ENCODE results near the gene LANCL2.
"Not testable (repeated sequence)": the region's sequence is repeated elsewhere in the genome, so short reads cannot be mapped to it uniquely, and the experiment has no call there.

Gene LANCL2

GRCh38 chr7:55457801-55458200, 92.7 kb downstream of the LANCL2 start:
- H3K9ac ChIP-seq (ENCODE audit: low read length), result no peak overlapping the region
- peaks cover 18% of the 10 kb centered on the region for H3K9me3 ChIP-seq (ENCODE audit: control insufficient read depth, insufficient read depth, low read depth, low read length)
- H3K4me1 ChIP-seq (ENCODE audit: control insufficient read depth, insufficient read depth, low read length), result no peaks in the 10 kb centered on the region
- no peaks in the 10 kb centered on the region for H3K27me3 ChIP-seq (ENCODE audit: control insufficient read depth, insufficient read depth, low read length)
- no peak overlapping the region for H3K27ac ChIP-seq (ENCODE audit: low read depth, low read length)
- no peak overlapping the region for H3K4me3 ChIP-seq (ENCODE audit: low read depth, low read length)
- H3K36me3 ChIP-seq (ENCODE audit: control insufficient read depth, insufficient read depth, low read length), result no peaks in the 10 kb centered on the region

DNA sequence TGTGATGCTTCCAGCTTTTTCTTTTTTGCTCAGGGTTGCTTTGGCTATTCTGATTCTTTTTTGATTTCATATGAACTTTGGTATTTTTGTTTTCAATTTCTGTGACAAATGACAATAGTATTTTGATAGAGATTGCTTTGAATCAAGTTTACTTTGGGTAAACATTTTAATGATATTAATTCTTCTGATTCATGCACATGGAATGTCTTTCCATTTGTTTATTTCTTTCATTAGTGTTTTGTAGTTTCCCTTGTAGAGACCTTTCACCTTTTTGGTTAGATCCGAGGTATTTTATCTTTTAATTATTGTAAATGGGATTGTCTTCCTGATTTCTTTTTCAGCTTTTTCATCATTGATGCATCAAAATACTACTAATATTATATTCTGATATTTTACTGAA, 93.2 kb downstream of the LANCL2 start:
- Histone ChIP-seq H3K9ac (ENCODE audit: low read length) (no peak overlapping the region), H3K36me3 (ENCODE audit: control insufficient read depth, insufficient read depth, low read length) (no peaks in the 10 kb centered on the region), H3K4me3 (ENCODE audit: low read depth, low read length) (no peak overlapping the region), H3K27ac (ENCODE audit: low read depth, low read length) (no peak overlapping the region), H3K9me3 (ENCODE audit: control insufficient read depth, insufficient read depth, low read depth, low read length) (peaks cover 23% of the 10 kb centered on the region), H3K4me1 (ENCODE audit: control insufficient read depth, insufficient read depth, low read length) (no peaks in the 10 kb centered on the region), H3K27me3 (ENCODE audit: control insufficient read depth, insufficient read depth, low read length) (no peaks in the 10 kb centered on the region)

DNA sequence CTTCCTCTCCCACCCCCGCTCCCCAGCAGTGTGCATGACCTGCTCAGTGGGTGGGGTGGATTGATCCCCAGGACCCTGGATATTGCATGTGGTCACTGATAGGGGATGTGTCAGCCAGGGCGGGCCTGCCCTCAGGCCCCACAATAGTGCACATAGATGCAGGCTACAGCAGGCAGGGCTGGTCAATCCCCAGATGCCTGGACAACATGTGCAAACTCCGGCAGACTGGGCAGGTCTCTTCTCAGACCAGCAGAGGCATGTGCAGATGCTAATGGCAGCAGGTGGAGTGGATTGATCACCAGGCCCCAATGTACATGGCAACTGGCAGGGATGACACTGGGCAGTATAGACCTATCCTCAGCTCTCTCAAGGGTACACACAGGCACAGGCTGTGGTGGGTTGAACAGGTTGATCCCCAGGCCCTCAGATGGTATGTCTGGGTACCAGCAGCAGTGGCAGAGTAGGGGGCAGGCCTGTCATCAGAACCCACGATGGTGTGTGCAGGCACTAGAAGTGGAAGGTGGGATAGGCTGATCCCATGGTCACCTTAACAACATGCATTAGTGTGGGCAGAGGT, 98.6 kb downstream of the LANCL2 start:
- Histone ChIP-seq H3K9ac (ENCODE audit: low read length) (no peak overlapping the region), H3K9me3 (ENCODE audit: control insufficient read depth, insufficient read depth, low read depth, low read length) (peaks cover 64% of the 10 kb centered on the region), H3K36me3 (ENCODE audit: control insufficient read depth, insufficient read depth, low read length) (peaks cover 36% of the 10 kb centered on the region), H3K27ac (ENCODE audit: low read depth, low read length) (no peak overlapping the region), H3K27me3 (ENCODE audit: control insufficient read depth, insufficient read depth, low read length) (no peaks in the 10 kb centered on the region), H3K4me3 (ENCODE audit: low read depth, low read length) (no peak overlapping the region), H3K4me1 (ENCODE audit: control insufficient read depth, insufficient read depth, low read length) (no peaks in the 10 kb centered on the region)

- Histone ChIP-seq H3K9me3 (ENCODE audit: control insufficient read depth, insufficient read depth, low read depth, low read length) (peaks cover 59% of the 10 kb centered on the region), H3K36me3 (ENCODE audit: control insufficient read depth, insufficient read depth, low read length) (peaks cover 37% of the 10 kb centered on the region), H3K27ac (ENCODE audit: low read depth, low read length) (no peak overlapping the region), H3K4me3 (ENCODE audit: low read depth, low read length) (no peak overlapping the region), H3K27me3 (ENCODE audit: control insufficient read depth, insufficient read depth, low read length) (no peaks in the 10 kb centered on the region), H3K9ac (ENCODE audit: low read length) (no peak overlapping the region), H3K4me1 (ENCODE audit: control insufficient read depth, insufficient read depth, low read length) (no peaks in the 10 kb centered on the region)
Measured at GRCh38 chr7:55464422-55464821, 99.3 kb downstream of the LANCL2 start.

- Histone ChIP-seq H3K27me3 (ENCODE audit: control insufficient read depth, insufficient read depth, low read length) (no peaks in the 10 kb centered on the region), H3K36me3 (ENCODE audit: control insufficient read depth, insufficient read depth, low read length) (peaks cover 43% of the 10 kb centered on the region), H3K4me1 (ENCODE audit: control insufficient read depth, insufficient read depth, low read length) (no peaks in the 10 kb centered on the region), H3K9ac (ENCODE audit: low read length) (no peak overlapping the region), H3K27ac (ENCODE audit: low read depth, low read length) (no peak overlapping the region), H3K9me3 (ENCODE audit: control insufficient read depth, insufficient read depth, low read depth, low read length) (peaks cover 59% of the 10 kb centered on the region), H3K4me3 (ENCODE audit: low read depth, low read length) (no peak overlapping the region)
Measured at GRCh38 chr7:55465691-55466090, 100.6 kb downstream of the LANCL2 start.

- Histone ChIP-seq H3K4me3 (ENCODE audit: low read depth, low read length) (no peak overlapping the region), H3K36me3 (ENCODE audit: control insufficient read depth, insufficient read depth, low read length) (peaks cover 43% of the 10 kb centered on the region), H3K27ac (ENCODE audit: low read depth, low read length) (no peak overlapping the region), H3K9me3 (ENCODE audit: control insufficient read depth, insufficient read depth, low read depth, low read length) (peaks cover 50% of the 10 kb centered on the region), H3K27me3 (ENCODE audit: control insufficient read depth, insufficient read depth, low read length) (no peaks in the 10 kb centered on the region), H3K9ac (ENCODE audit: low read length) (no peak overlapping the region), H3K4me1 (ENCODE audit: control insufficient read depth, insufficient read depth, low read length) (no peaks in the 10 kb centered on the region)
Measured at GRCh38 chr7:55467047-55467593, 102.0 kb downstream of the LANCL2 start.

DNA sequence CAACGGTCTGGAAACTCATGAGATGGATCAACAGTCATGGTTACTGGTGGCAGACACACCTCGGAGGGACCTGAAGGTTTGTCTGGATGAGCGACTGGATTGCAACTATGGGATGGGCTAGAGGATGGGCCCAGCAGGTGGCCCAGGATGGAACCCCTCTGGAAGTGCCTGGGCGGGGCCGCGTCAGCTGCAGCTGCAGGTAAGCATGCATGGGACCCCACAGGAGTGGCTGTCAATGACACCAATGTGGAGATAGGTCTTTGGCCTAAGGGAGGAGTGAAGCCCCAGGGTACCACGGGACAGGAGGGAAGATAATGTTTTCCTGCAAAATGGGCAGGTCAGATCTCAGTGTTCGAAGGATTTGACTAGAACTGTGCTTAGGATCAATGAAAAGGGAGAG, 103.4 kb downstream of the LANCL2 start:
- no peak overlapping the region for H3K4me3 ChIP-seq (ENCODE audit: low read depth, low read length)

DNA sequence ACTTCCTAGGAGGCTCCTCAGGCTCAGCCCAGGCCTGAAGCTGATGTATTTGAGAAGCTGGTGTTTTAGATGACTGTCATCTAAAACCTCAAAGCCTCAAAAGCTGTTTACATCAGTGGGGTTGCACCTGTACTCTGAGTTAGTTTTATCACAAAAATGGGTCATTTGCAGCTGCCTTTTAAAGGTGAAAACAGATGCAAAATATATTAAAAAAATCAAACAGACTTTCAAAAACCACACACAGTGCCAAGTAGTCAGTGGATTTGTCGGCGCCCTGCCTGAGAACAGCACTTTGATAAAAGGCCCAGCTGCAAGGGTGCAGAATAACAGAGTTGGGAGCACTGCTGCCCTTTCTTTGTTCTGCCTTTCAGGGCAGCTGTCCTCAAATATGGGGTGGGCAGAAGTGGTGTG, 104.1 kb downstream of the LANCL2 start:
- Histone ChIP-seq H3K9me3 (ENCODE audit: control insufficient read depth, insufficient read depth, low read depth, low read length) (peaks cover 34% of the 10 kb centered on the region), H3K4me1 (ENCODE audit: control insufficient read depth, insufficient read depth, low read length) (no peaks in the 10 kb centered on the region), H3K36me3 (ENCODE audit: control insufficient read depth, insufficient read depth, low read length) (peaks cover 47% of the 10 kb centered on the region), H3K27ac (ENCODE audit: low read depth, low read length) (no peak overlapping the region), H3K27me3 (ENCODE audit: control insufficient read depth, insufficient read depth, low read length) (no peaks in the 10 kb centered on the region), H3K4me3 (ENCODE audit: low read depth, low read length) (no peak overlapping the region), H3K9ac (ENCODE audit: low read length) (no peak overlapping the region)

More for the DNA sequence above, 103.4 kb downstream of the LANCL2 start:
- peaks cover 49% of the 10 kb centered on the region for H3K36me3 ChIP-seq (ENCODE audit: control insufficient read depth, insufficient read depth, low read length)
- H3K27ac ChIP-seq (ENCODE audit: low read depth, low read length), result no peak overlapping the region
- H3K27me3 ChIP-seq (ENCODE audit: control insufficient read depth, insufficient read depth, low read length), result no peaks in the 10 kb centered on the region
- H3K9me3 ChIP-seq (ENCODE audit: control insufficient read depth, insufficient read depth, low read depth, low read length), result peaks cover 41% of the 10 kb centered on the region
- no peak overlapping the region for H3K9ac ChIP-seq (ENCODE audit: low read length)
- H3K4me1 ChIP-seq (ENCODE audit: control insufficient read depth, insufficient read depth, low read length), result no peaks in the 10 kb centered on the region

DNA sequence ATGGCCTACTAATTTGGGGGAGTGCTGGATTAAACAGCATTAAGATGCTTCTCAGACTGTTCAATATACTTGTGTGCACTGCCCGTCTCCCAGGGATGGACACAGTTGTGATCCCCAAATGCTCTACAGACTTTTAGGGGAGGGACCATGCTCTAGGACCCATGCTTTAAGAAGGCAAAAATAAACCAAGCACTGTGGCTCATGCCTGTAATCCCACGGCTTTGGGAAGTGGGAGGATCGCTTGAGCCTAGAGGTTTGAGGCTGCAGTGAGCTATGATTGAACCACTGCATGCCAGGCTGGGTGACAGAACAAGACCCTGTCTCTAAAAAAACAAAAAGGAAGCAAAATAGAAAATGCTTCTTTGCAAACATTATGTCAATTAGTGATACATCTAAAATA, 104.6 kb downstream of the LANCL2 start:
- Histone ChIP-seq H3K9me3 (ENCODE audit: control insufficient read depth, insufficient read depth, low read depth, low read length) (peaks cover 29% of the 10 kb centered on the region), H3K4me1 (ENCODE audit: control insufficient read depth, insufficient read depth, low read length) (no peaks in the 10 kb centered on the region), H3K27me3 (ENCODE audit: control insufficient read depth, insufficient read depth, low read length) (no peaks in the 10 kb centered on the region), H3K9ac (ENCODE audit: low read length) (no peak overlapping the region), H3K36me3 (ENCODE audit: control insufficient read depth, insufficient read depth, low read length) (peaks cover 45% of the 10 kb centered on the region), H3K4me3 (ENCODE audit: low read depth, low read length) (no peak overlapping the region), H3K27ac (ENCODE audit: low read depth, low read length) (no peak overlapping the region)

GRCh38 chr7:55470261-55470660, 105.1 kb downstream of the LANCL2 start:
- peaks cover 25% of the 10 kb centered on the region for H3K9me3 ChIP-seq (ENCODE audit: control insufficient read depth, insufficient read depth, low read depth, low read length)
- no peak overlapping the region for H3K27ac ChIP-seq (ENCODE audit: low read depth, low read length)
- no peaks in the 10 kb centered on the region for H3K4me1 ChIP-seq (ENCODE audit: control insufficient read depth, insufficient read depth, low read length)
- H3K9ac ChIP-seq (ENCODE audit: low read length), result no peak overlapping the region
- H3K4me3 ChIP-seq (ENCODE audit: low read depth, low read length), result no peak overlapping the region
- H3K27me3 ChIP-seq (ENCODE audit: control insufficient read depth, insufficient read depth, low read length), result no peaks in the 10 kb centered on the region
- H3K36me3 ChIP-seq (ENCODE audit: control insufficient read depth, insufficient read depth, low read length), result peaks cover 42% of the 10 kb centered on the region

DNA sequence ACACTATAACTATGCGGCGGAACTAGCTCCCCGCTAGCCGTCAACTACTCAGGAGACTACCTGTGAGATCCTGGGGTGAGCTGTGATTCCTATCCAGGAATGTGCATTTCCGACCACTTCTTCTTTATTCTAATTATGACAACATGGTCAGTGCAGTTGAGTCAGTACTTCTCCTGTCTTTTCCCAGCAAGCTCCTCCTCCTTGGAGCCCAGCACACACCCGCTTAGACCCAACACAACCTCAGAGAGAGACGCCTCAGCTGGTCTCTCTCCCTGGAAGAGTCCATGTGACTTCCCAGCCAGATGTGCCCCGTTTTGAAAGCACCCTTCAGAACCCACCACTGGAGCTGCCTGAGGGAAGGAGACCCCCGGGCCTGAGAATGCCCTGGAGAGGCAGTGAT, 106.5 kb downstream of the LANCL2 start:
- not testable (repeated sequence) for H3K4me3 ChIP-seq (ENCODE audit: low read depth, low read length); H3K9ac ChIP-seq (ENCODE audit: low read length); H3K4me1 ChIP-seq (ENCODE audit: control insufficient read depth, insufficient read depth, low read length); H3K27me3 ChIP-seq (ENCODE audit: control insufficient read depth, insufficient read depth, low read length); H3K27ac ChIP-seq (ENCODE audit: low read depth, low read length)
- peaks cover 15% of the 10 kb centered on the region for H3K9me3 ChIP-seq (ENCODE audit: control insufficient read depth, insufficient read depth, low read depth, low read length)
- H3K36me3 ChIP-seq (ENCODE audit: control insufficient read depth, insufficient read depth, low read length), result peaks cover 35% of the 10 kb centered on the region

Data from HUES6 (cell line).